ENCODE results near the gene GRIN3B.

DNA sequence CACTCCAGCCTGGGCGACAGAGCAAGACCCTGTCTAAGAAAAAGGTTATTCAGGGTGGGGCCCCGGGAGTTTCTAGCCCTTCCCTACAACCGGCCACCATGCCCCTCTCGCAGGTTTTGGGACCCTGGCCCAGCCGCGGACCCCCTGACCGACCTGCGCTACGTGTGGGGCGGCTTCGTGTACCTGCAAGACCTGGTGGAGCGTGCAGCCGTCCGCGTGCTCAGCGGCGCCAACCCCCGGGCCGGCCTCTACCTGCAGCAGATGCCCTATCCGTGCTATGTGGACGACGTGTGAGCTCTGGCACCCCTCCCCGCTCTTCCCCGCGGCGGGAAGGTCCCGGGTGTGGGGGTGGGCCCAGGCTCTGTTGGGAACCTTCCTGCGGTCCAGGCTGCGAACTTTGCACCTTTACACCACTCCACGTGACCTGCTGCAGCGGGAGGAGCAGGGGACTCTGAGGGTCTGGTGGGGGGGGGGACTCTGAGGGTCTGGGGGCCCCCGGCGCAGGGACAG is 46.0 kb downstream of the GRIN3B start:
- TF ChIP-seq NFE2L2 (IDR thresholded peaks at IDR 0.05; ENCODE audit: low read depth, low read length) (no peak), FOS (IDR thresholded peaks at IDR 0.05; ENCODE audit: low read depth, low read length) (no peak), POLR2A (IDR thresholded peaks at IDR 0.05; ENCODE audit: low read depth, low read length) (no peak), BHLHE40 (IDR thresholded peaks at IDR 0.05; ENCODE audit: low read depth, low read length) (no peak), MAZ (IDR thresholded peaks at IDR 0.05; ENCODE audit: borderline replicate concordance, low read depth, low read length) (no peak)
- TF ChIP-seq, protein P1, sequence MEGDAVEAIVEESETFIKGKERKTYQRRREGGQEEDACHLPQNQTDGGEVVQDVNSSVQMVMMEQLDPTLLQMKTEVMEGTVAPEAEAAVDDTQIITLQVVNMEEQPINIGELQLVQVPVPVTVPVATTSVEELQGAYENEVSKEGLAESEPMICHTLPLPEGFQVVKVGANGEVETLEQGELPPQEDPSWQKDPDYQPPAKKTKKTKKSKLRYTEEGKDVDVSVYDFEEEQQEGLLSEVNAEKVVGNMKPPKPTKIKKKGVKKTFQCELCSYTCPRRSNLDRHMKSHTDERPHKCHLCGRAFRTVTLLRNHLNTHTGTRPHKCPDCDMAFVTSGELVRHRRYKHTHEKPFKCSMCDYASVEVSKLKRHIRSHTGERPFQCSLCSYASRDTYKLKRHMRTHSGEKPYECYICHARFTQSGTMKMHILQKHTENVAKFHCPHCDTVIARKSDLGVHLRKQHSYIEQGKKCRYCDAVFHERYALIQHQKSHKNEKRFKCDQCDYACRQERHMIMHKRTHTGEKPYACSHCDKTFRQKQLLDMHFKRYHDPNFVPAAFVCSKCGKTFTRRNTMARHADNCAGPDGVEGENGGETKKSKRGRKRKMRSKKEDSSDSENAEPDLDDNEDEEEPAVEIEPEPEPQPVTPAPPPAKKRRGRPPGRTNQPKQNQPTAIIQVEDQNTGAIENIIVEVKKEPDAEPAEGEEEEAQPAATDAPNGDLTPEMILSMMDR (conservative IDR thresholded peaks at IDR 0.05; ENCODE audit: low read depth, low read length) = no peak
- TF ChIP-seq, protein P2, sequence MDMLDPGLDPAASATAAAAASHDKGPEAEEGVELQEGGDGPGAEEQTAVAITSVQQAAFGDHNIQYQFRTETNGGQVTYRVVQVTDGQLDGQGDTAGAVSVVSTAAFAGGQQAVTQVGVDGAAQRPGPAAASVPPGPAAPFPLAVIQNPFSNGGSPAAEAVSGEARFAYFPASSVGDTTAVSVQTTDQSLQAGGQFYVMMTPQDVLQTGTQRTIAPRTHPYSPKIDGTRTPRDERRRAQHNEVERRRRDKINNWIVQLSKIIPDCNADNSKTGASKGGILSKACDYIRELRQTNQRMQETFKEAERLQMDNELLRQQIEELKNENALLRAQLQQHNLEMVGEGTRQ (IDR thresholded peaks at IDR 0.05; ENCODE audit: low read depth, low read length) = no peak

Measured in IMR-90 (cell line).